Gastrocnemius medialis (tissue), 4 donors: ENCODE results near the gene RTP5.

ENCODE experiments used
- POLR2A ChIP-seq, 2 donors: fragments of 450-650 bp; IDR thresholded peaks; one replicate each; pipeline ENCODE4 v1.6.1; 2017; ENCODE audit warnings: antibody characterized with exemption in 2 of 2, mild to moderate bottlenecking in 2 of 2, moderate library complexity in 2 of 2
- TF ChIP-seq, protein P1 (sequence below), 5 experiments: fragments of 450-650 bp in 3 of 5; fragments of 200-600 bp in 2 of 5; sonication (generic) in 2 of 5; IDR thresholded peaks in 4 of 5; conservative IDR thresholded peaks in 1 of 5; 1 replicate in 4 of 5; 2 replicates in 1 of 5; pipeline ENCODE4 v1.5.1; 2016 to 2019; ENCODE audit warnings: antibody characterized with exemption in 5 of 5, mild to moderate bottlenecking in 3 of 5, moderate library complexity in 3 of 5

DNA sequence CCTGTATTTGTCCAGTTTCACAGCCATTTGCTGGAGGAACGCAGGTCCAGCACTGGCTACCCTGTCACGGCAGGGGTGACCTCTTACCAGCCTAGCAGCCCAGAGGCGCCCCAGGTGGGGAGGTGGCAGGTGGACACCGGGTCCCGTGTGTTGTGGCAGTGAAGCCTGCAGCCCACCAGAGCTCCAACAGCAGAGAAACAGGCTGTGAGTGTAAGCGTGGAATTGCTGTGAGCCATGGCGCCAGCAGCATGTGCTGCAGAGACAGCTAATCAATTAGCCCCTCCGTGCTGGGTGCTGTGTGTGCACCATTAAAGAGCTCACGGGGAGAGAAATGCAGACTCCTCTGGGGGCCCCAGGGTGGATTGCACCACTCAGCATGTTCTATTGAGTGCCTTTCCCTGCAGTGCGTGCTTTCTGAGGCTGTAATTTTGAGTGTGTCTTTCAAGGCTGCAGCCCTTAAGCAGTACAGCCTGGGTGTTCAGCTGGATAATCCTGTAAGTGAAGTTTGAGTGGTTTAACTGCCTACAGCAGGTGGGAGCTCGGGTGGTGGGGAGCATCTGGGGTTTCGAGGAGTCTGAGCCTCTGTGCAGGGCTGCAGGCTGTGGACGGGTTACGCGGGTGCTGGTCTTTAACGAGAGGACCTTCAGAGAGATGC lies 15.9 kb downstream of the RTP5 start:
- TF ChIP-seq, protein P1, sequence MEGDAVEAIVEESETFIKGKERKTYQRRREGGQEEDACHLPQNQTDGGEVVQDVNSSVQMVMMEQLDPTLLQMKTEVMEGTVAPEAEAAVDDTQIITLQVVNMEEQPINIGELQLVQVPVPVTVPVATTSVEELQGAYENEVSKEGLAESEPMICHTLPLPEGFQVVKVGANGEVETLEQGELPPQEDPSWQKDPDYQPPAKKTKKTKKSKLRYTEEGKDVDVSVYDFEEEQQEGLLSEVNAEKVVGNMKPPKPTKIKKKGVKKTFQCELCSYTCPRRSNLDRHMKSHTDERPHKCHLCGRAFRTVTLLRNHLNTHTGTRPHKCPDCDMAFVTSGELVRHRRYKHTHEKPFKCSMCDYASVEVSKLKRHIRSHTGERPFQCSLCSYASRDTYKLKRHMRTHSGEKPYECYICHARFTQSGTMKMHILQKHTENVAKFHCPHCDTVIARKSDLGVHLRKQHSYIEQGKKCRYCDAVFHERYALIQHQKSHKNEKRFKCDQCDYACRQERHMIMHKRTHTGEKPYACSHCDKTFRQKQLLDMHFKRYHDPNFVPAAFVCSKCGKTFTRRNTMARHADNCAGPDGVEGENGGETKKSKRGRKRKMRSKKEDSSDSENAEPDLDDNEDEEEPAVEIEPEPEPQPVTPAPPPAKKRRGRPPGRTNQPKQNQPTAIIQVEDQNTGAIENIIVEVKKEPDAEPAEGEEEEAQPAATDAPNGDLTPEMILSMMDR (IDR thresholded peaks at IDR 0.05 in 4 of 5, conservative IDR thresholded peaks at IDR 0.05 in 1 of 5), result no peak
- no peak for TF ChIP-seq POLR2A (IDR thresholded peaks at IDR 0.05)
